Occipital lobe (tissue), 2 donors: ENCODE measurements around the gene MYBPH. TPM values are rescaled to one million over a fixed set of nuclear protein-coding genes. Genes with fewer than 3 reads are reported as not detected.

Source experiments
- DNase-seq: peaks from one replicate; lab custom pipeline; 2025; lab: John Stamatoyannopoulos, UW
- total RNA-seq: library from RNA; depleted of rRNA; stranded (reverse); fragments of >200 nt; gene quantifications from one replicate; pipeline ENCODE4 v1.2.3, GENCODE V29; 2014

Gene MYBPH
- total RNA-seq, 1 donor from 2014 or later = not detected

DNA sequence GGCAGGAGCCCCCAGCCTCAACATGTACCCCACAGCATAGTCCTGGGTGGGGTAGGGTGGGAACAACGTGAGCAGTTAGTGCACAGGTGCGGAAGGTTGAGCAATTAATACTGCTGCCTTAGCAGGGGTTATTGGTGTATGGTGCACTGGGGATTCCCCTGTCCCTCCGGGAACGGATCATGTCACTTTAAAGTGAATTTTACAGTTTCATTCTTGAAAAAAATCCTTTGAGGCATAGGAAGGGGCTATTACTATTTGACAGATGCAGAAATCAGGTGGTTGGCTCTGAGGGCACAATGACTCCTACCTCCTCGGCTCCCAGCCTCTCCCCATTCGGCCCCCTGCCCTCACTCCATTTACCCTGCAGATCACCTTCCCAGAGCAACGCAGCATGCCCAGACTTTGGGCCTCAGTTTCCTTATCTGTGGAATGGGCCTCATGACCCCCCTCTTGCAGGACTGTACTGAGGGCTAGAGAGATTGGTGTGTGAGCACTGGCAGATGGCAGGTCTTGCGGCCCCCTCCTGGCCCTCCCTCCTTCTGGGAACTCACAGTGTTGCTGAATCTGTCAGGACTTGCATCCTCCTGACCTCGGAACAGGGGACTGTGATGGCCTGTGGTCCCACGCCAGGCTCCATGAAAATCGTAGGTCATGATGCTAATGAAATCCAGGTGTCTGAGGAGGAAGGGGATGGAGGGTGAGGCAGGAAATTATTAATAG, 5.1 kb upstream of the MYBPH start:
- DNase-seq = no peak

DNA sequence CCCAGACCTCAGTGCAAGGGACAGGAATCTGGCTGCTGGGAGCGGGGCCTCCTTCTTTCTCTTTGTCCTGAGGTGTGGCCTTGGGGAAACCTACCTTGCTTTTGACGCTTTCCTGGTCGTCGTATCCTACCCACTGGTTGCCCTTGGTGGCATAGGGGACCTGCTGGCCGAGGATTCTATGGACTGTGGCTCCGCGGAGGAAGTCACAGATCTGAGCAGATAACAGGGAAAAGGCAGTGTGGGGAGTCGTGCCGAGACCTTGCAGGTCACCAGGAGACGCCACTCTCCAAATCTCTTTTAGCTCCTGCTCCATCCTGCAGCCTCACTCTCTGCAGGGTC, 4.0 kb upstream of the MYBPH start:
- DNase-seq = no peak

DNA sequence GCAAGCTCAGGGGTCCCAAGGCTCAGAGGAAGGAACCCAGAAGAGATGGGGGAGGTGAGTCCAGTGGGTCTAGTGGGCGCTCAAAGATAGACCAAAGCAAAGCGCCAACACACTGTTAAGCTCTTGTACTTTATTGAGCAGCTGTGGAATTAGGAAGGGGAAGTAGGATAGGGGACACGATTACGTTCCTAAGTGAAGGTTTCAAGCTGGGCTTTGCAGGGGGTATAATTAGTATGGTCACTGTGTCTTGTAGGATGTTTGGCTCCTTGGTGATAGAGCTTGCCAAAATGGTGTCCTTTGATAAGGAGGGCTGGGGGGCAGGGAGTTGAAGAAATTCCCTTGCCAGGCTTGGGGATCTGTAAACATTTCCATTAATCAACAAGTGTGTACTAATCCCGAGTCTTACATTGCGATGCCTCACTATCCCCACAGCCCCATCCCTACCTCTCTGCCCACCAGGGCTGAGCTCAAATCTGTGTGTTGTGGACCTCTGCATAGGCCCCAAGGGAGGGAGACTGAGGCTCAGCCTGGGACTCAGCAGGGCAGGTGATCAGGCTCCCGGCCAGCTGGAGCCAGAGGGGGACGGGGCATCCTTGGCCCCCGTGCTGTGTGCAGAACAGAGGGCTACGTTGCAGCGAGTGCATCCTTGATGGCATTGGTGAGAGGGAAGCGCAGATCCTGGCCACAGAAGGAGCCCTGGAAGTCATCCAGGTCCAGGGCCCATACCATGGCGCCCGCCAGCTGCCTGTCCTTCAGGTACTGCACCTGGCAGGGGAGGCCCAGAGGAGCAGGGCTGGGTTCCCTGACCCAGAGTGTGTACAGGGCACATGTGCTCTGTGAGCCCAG, 3.4 kb upstream of the MYBPH start:
- DNase-seq = no peak

- no peak for DNase-seq
Observed at GRCh38 chr1:203178083-203178482, 2.5 kb upstream of the MYBPH start.

DNA sequence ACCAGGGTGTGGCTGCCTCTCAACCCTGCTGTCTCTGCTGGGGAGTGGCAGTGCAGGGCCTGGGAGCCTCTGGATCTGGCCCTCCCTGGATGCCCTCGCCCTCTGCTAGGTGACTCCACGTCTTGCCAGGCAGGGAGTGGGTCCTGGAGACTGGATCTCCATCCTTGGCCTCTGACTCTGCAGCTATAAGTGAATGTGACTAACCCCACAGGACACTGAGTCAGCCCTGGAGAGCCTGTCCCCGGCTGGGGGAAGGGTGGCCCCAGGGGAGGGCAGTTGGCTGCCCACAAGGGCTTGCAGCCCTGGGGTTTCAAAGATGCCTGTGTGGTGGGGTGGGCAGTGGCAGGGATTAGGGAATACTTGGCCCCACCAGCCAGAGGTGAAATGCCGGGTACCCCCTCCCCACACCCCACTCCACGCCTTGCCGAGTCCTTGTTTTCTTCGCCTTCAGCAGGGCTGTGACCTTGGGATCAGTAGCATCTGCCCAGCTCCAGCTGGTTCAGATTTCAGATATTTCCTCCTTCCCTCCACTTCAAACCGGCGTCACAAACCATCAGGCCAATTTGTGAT, 1.9 kb upstream of the MYBPH start:
- DNase-seq = no peak

DNA sequence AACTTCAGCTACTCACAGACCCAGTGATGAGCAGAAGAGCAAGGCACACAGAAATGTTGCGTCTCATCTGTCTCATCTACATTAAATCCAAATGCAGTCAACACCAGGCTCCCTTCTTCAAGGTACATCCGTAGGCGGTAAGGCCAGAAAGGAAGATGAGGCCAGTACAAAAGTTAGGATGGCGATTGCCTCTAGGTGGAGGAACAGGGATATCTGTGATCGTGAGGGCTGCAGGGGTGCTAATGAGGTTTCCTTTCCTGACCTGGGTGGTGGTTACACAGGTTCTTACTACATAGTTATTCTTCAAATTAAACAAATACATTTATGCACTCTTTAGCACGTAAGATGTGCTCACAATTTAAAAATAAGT, 1.4 kb upstream of the MYBPH start:
- DNase-seq = no peak

- DNase-seq = no peak
Observed at GRCh38 chr1:203176273-203177035, 828 bp upstream of the MYBPH start.

- no peak for DNase-seq
Observed at GRCh38 chr1:203175827-203176241, 208 bp upstream of the MYBPH start.

- DNase-seq = no peak
Observed at GRCh38 chr1:203174324-203174985, 1.2 kb downstream of the MYBPH start.

- DNase-seq = no peak
Observed at GRCh38 chr1:203173566-203173965, 2.1 kb downstream of the MYBPH start.

DNA sequence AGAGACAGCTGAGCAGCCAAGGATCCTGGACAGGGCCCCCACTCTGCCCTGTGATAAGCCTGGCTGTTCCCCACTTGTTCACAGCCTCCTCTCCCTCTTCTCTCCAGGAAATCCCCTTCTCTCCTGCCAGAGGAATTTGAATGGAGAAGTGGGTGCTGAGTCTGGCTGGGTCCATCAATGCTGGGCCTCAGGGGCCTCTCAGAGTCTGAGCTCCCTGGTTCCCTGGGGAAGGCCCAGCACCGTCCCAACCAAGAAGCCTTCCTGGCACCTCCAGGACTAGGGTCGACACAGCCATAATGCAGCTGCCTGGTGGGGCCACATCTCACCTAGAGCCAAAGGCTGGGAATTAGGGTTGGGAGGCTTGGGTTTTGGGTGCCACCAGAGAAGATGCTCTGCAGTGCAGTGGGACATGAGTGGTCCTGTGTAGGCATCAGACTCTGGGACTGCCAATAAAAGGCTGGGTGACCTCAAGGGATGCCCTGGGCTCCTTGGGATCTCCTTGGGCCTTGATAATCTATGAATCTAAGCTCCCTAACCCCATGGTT, 2.5 kb downstream of the MYBPH start:
- no peak for DNase-seq

GRCh38 chr1:203172184-203173010, 3.2 kb downstream of the MYBPH start:
- DNase-seq = no peak

DNA sequence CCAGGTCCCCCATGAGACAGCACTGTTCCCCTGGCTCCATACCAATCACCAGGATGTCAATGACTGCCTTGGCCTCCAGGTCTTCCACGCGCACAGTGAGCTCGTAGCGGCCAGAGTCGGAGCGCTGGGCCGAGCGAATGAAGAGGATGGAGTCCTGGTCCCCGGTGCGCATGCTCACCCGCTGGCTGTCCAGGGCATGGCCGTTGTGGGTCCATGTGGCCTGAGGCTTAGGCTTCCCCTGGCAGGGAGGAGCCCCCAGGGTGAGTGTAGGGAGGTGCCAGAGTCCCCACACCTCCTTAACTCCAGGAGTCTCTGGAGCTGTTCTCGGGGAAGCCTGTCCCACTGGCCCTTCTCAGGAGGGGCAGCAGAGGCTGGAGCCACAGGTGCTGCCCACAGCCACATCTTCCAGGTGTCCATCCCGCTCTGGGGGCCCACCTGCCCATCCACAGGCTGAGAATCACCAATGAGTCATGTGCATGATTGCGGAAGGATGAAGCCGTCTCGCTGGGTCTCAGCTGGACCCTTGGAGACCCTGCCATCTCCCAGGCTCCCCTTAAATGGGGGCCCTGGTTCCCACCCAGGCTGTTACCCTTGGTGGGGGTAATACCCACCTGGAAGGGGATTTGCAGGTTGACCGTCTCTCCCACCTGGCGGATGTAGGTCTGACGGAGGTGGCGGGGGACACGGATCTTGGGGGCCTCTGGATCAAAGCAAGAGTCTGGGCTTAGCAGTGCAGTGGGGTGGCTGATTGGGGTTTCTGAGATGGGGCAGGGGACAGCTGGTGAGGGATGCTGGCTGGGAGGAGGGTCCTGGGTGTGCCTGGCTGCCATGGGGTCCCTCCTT, 4.1 kb downstream of the MYBPH start:
- no peak for DNase-seq

DNA sequence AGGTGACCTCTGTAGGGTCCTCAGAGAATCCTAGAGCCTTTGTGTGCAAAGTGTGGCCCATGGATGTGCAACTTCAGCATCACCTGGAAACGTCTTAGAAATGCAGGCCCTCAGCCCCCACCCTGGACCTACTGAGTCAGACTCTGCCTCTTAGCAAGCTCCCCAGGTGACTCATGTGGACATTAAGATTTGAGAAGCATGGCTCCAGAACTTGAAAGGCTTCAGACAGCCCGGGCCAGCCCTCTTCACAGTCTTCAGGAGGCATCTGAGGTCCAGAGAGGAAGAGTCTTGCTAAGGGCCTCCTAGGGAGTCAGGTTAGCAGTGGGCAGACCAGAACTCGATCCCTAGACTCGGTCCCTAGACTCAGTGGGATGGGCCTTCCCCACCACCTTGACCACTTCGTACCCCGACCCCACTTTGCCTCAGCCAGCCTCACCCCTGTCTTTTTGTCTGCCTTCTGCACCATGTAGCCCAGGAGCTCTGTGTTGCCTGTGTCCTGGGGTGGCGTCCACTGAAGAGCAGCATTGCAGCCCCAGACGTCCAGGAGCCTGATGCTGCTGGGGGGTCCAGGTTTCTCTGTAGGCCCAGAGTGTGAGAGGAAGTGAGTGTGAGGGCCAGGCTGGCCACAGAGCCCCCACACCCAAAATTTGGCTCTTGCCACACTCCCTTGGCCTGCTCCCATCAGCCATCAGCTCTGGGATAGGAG, 4.8 kb downstream of the MYBPH start:
- no peak for DNase-seq

GRCh38 chr1:203169770-203170520, 5.7 kb downstream of the MYBPH start:
- no peak for DNase-seq

DNA sequence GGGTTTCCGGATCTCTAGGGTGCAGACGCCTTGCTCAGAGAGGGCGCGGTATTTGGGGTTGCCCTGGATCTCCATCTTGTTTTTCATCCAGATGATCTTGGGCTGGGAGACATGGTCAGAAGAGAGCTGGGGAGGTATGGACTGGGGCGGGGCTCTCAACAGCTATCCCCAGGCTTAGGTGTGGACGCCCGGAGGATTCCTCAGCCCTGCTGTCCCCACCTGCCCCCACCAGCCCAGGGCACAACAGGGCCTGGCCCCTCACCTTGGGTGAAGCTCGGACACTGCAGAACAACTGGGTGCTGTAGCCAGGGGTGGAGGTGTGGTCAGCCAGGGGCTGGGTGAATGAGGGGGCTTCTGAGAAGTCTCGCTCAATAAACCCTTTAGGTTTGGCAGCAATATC, 6.6 kb downstream of the MYBPH start:
- no peak for DNase-seq

DNA sequence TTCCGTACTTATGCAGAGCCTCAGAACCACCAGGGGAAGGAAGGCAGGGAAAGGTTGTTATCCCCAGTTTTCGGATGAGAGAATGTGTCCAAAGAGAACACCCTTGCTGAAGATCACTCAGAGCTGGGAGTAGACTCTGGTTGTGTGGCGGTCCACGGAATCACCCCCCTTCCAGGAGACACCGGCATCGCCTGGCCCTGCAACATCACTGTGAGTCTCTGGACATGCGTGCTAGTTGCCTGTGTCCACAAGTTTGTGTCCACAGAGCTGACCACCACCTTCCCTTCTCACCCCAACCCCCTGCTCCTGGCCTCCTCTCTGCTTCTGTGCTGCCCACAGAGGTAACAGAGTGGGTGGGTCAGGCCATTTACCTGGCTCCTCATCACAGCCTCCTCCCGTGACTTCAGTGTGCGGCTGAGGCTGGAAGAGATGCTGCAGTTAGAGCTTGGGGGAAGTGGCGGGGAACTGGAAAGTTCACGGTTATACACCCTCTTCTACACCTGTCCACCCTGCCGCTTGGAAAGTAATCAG, 7.3 kb downstream of the MYBPH start:
- DNase-seq = no peak

GRCh38 chr1:203167913-203168200, 7.8 kb downstream of the MYBPH start:
- no peak for DNase-seq
